ENCODE data around the gene PI4K2A.
"Not testable (repeated sequence)": the region's sequence is repeated elsewhere in the genome, so short reads cannot be mapped to it uniquely, and the experiment has no call there.

PI4K2A gene

GRCh38 chr10:97682042-97682441, 41.6 kb downstream of the PI4K2A start:
- Histone ChIP-seq H3K9me2 (replicated peaks; ENCODE audit: insufficient read depth, low read length) (no peaks in the 10 kb centered on the region), H3K4me3 (ENCODE audit: insufficient read depth, low read length, poor library complexity, severe bottlenecking) (no peak overlapping the region), H3K27me3 (ENCODE audit: low read length) (no peaks in the 10 kb centered on the region), H3K36me3 (ENCODE audit: low read length) (no peaks in the 10 kb centered on the region), H3K9me3 (ENCODE audit: insufficient read depth, low read length) (no peaks in the 10 kb centered on the region), H3F3A (ENCODE audit: insufficient read depth) (no peaks in the 10 kb centered on the region), H3K27ac (ENCODE audit: low read depth, low read length) (no peak overlapping the region), H3K9ac (ENCODE audit: low read length) (no peak overlapping the region), H4K20me1 (ENCODE audit: low read depth, low read length) (no peaks in the 10 kb centered on the region), H3K4me2 (ENCODE audit: low read depth, low read length, poor library complexity, severe bottlenecking) (no peak overlapping the region), H3K79me2 (ENCODE audit: insufficient read depth, low read length) (no peaks in the 10 kb centered on the region), H2AFZ (ENCODE audit: low read depth, low read length, severe bottlenecking) (no peak overlapping the region)
- no peak for TF ChIP-seq CTCF (IDR thresholded peaks at IDR 0.05; ENCODE audit: insufficient read depth, low read length, poor library complexity, severe bottlenecking)
- TF ChIP-seq EZH2phosphoT487 (conservative IDR thresholded peaks at IDR 0.05; ENCODE audit: low read length) = no peak

DNA sequence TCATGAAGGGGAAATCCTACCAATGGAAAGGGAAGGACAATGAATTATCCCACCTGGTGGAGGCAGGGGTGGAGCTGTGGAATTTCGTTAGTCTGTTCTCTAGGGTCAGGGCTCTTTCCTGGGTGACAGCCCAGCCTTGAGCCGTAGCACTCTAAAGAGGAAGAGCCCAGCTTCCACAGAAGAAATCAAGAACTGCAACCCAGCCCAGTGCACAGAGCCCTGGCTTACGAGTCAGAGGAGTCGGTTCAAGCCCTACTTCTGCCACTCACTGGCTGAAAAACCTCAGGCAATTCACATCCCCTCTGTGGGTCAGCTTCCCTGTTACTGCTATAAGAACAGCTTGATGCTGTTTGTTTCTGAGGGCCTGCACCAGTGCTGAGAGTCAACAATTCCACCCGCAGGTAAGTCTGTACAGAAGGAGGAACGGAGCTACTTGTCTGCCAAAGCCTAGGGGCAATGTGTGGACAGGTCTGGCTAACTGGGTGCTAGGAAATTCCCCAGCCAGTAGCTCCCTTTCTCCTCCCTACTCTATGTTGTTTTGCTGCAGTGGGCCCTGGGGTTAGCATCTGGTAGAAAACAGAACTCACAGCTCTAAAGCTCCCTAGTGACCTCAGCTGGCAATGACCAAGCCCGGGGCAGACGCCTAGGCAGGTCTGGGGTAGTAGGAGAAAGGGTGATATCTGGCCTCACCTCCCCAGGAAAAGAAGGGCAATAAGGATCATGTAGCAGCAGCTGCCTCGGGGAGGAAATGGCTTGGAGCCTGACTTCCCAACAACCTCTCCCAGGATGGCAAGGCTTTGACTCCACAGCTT, 43.3 kb downstream of the PI4K2A start:
- Histone ChIP-seq H3K27me3 (ENCODE audit: low read length) (no peaks in the 10 kb centered on the region), H3K4me3 (ENCODE audit: insufficient read depth, low read length, poor library complexity, severe bottlenecking) (no peak overlapping the region), H2AFZ (ENCODE audit: low read depth, low read length, severe bottlenecking) (no peak overlapping the region), H3K9me3 (ENCODE audit: insufficient read depth, low read length) (no peaks in the 10 kb centered on the region), H3K9me2 (replicated peaks; ENCODE audit: insufficient read depth, low read length) (no peaks in the 10 kb centered on the region), H3F3A (ENCODE audit: insufficient read depth) (peaks cover 9% of the 10 kb centered on the region; the same call in 1 of the 2 replicates), H4K20me1 (ENCODE audit: low read depth, low read length) (no peaks in the 10 kb centered on the region), H3K4me2 (ENCODE audit: low read depth, low read length, poor library complexity, severe bottlenecking) (no peak overlapping the region), H3K27ac (ENCODE audit: low read depth, low read length) (no peak overlapping the region), H3K79me2 (ENCODE audit: insufficient read depth, low read length) (no peaks in the 10 kb centered on the region), H3K36me3 (ENCODE audit: low read length) (no peaks in the 10 kb centered on the region), H3K9ac (ENCODE audit: low read length) (no peak overlapping the region)
- no peak for TF ChIP-seq CTCF (IDR thresholded peaks at IDR 0.05; ENCODE audit: insufficient read depth, low read length, poor library complexity, severe bottlenecking)
- TF ChIP-seq EZH2phosphoT487 (conservative IDR thresholded peaks at IDR 0.05; ENCODE audit: low read length) = no peak

DNA sequence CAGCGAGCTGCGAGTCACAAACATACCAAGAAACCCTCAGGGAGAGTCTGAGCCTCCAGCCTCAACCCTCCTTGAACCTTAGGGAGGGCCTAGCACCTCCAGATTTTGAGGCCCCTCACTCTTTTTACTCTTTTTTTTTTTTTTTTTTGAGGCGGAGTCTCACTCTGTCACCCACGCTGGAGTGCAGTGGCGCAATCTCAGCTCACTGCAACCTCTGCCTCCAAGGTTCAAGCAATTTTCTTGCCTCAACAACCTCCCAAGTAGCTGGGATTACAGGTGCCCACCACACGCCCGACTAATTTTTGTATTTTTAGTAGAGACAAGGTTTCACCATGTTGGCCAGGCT, 43.9 kb downstream of the PI4K2A start:
- H3K27me3 ChIP-seq (ENCODE audit: low read length); H3K9me2 ChIP-seq (replicated peaks; ENCODE audit: insufficient read depth, low read length); H4K20me1 ChIP-seq (ENCODE audit: low read depth, low read length); H3K9ac ChIP-seq (ENCODE audit: low read length); H3F3A ChIP-seq (ENCODE audit: insufficient read depth); H3K4me2 ChIP-seq (ENCODE audit: low read depth, low read length, poor library complexity, severe bottlenecking); H2AFZ ChIP-seq (ENCODE audit: low read depth, low read length, severe bottlenecking); H3K36me3 ChIP-seq (ENCODE audit: low read length); H3K79me2 ChIP-seq (ENCODE audit: insufficient read depth, low read length); H3K27ac ChIP-seq (ENCODE audit: low read depth, low read length); H3K4me3 ChIP-seq (ENCODE audit: insufficient read depth, low read length, poor library complexity, severe bottlenecking); H3K9me3 ChIP-seq (ENCODE audit: insufficient read depth, low read length): not testable (repeated sequence)

DNA sequence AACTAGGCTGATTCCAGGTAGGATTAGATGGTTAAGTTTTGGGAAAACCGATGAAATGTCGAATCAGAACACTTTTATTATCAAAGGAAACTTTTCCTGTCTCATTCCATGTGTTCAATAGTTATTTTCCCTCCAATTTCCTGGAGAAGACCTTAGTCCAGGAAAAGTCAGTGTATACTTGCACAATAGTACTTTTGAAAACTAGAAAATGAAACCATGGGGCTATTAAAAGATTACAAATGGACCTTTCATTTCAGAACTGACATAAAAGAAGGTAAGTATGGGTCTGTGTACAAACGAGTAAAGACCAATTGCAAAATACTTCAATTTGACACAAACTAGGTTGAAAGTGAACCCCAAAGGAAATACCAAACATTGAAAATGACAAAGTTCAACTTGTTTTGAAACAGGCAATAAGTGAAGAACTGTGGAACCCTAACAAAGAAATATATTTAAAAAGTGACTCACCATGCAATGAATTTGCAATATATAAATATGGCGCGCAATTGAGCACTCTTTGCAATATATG, 44.5 kb downstream of the PI4K2A start:
- Histone ChIP-seq H3K4me2 (ENCODE audit: low read depth, low read length, poor library complexity, severe bottlenecking) (no peak overlapping the region), H4K20me1 (ENCODE audit: low read depth, low read length) (no peaks in the 10 kb centered on the region), H3K27ac (ENCODE audit: low read depth, low read length) (no peak overlapping the region), H3F3A (ENCODE audit: insufficient read depth) (peaks cover 9% of the 10 kb centered on the region; the same call in 1 of the 2 replicates), H2AFZ (ENCODE audit: low read depth, low read length, severe bottlenecking) (no peak overlapping the region), H3K36me3 (ENCODE audit: low read length) (no peaks in the 10 kb centered on the region), H3K9ac (ENCODE audit: low read length) (no peak overlapping the region), H3K9me2 (replicated peaks; ENCODE audit: insufficient read depth, low read length) (no peaks in the 10 kb centered on the region), H3K4me3 (ENCODE audit: insufficient read depth, low read length, poor library complexity, severe bottlenecking) (no peak overlapping the region), H3K9me3 (ENCODE audit: insufficient read depth, low read length) (no peaks in the 10 kb centered on the region), H3K27me3 (ENCODE audit: low read length) (no peaks in the 10 kb centered on the region), H3K79me2 (ENCODE audit: insufficient read depth, low read length) (no peaks in the 10 kb centered on the region)
- TF ChIP-seq CTCF (IDR thresholded peaks at IDR 0.05; ENCODE audit: insufficient read depth, low read length, poor library complexity, severe bottlenecking) (no peak), EZH2phosphoT487 (conservative IDR thresholded peaks at IDR 0.05; ENCODE audit: low read length) (no peak)
